ENCODE measurements around the gene HNRNPH3. TPM values are rescaled to one million over a fixed set of nuclear protein-coding genes. Genes with fewer than 3 reads are reported as not detected.

The HNRNPH3 gene
- total RNA-seq, 1 experiment from 2014 or later = 244 TPM

DNA sequence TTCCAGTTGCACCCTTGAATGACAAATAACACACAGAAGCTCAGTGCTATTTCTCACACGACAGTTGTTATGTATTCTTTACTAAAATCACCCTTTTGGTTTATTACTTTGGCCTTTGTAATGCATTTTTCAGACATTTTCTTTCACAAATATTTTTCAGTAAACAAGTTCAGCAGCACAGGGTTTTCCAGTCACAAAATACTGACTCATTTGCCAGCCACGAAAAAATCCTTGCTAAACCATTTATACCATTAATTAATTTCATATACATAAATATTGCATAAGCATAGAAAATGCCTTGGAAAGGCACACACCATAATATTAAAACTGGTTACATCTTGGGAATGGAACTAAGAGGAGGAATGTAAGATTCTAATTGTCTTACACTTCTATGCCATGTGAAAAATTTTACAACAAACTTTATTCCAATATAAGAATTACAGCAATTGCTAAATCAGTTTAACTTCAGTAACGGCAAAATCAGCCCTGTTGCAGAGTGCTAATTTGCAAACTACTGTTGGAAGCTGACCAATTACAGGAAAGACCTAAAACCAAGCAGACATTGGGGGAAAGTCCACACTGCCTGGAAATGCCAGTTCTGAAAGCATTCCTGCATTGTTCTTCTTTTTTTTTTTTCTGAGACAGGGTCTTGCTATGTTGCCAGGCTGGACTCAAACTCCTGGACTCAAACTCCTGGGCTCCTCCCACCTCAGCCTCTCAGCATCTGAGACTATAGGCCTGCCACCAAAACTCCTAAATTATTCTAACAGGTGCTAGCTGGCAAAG, 32.4 kb downstream of the HNRNPH3 start:
- no peak overlapping the region for H2BK5ac ChIP-seq (ENCODE audit: insufficient read length, low read length)
- H3K4me1 ChIP-seq (ENCODE audit: insufficient read depth, low read length) = no peaks in the 10 kb centered on the region
- Mint-ChIP-seq H3K4me3 (no peak overlapping the region), H3K27ac (no peak overlapping the region), H3K9me3 (no peaks in the 10 kb centered on the region), H3K36me3 (ENCODE audit: insufficient read depth in 1 of 3, low read depth in 3 of 3) (peaks cover 0 to 36% (median 25%) of the 10 kb centered on the region in 3 experiments; a peak in 6 of 7 replicates), H3K27me3 (ENCODE audit: low read depth) (no peaks in the 10 kb centered on the region), H3K4me1 (no peaks in the 10 kb centered on the region)
- H3K56ac ChIP-seq (ENCODE audit: insufficient read length, low read depth, low read length) = no peak overlapping the region
- H2BK15ac ChIP-seq (ENCODE audit: low read depth, low read length) = no peak overlapping the region
- H4K8ac ChIP-seq (replicated peaks; ENCODE audit: insufficient read length, low read depth, low read length) = no peak overlapping the region
- H3K23ac ChIP-seq (ENCODE audit: insufficient read length, low read depth, low read length) = no peak overlapping the region
- H3K9ac ChIP-seq (ENCODE audit: extremely low read depth, insufficient read length, low read length) = no peak overlapping the region
- H3K27me3 ChIP-seq (ENCODE audit: insufficient read depth, low read length) = no peaks in the 10 kb centered on the region
- no peaks in the 10 kb centered on the region for H3K79me2 ChIP-seq (ENCODE audit: insufficient read depth, low read length)
- no peaks in the 10 kb centered on the region for H3K23me2 ChIP-seq (ENCODE audit: insufficient read length, low read depth, low read length, poor library complexity, severe bottlenecking)
- no peak overlapping the region for H2AFZ ChIP-seq (ENCODE audit: low read length)
- no peaks in the 10 kb centered on the region for H3K9me3 ChIP-seq (ENCODE audit: control insufficient read depth, low read depth, low read length)
- TF ChIP-seq, protein P1, sequence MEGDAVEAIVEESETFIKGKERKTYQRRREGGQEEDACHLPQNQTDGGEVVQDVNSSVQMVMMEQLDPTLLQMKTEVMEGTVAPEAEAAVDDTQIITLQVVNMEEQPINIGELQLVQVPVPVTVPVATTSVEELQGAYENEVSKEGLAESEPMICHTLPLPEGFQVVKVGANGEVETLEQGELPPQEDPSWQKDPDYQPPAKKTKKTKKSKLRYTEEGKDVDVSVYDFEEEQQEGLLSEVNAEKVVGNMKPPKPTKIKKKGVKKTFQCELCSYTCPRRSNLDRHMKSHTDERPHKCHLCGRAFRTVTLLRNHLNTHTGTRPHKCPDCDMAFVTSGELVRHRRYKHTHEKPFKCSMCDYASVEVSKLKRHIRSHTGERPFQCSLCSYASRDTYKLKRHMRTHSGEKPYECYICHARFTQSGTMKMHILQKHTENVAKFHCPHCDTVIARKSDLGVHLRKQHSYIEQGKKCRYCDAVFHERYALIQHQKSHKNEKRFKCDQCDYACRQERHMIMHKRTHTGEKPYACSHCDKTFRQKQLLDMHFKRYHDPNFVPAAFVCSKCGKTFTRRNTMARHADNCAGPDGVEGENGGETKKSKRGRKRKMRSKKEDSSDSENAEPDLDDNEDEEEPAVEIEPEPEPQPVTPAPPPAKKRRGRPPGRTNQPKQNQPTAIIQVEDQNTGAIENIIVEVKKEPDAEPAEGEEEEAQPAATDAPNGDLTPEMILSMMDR (conservative IDR thresholded peaks at IDR 0.05) = no peak
- H2BK20ac ChIP-seq (ENCODE audit: low read depth, low read length, poor library complexity, severe bottlenecking) = no peak overlapping the region
- no peak overlapping the region for H3K4ac ChIP-seq (ENCODE audit: low read depth, low read length)
- H3K14ac ChIP-seq (ENCODE audit: insufficient read depth, low read length) = no peak overlapping the region
- H3K27ac ChIP-seq (ENCODE audit: insufficient read length, low read depth, low read length) = no peak overlapping the region
- no peak for DNase-seq
- H2BK12ac ChIP-seq (ENCODE audit: insufficient read length, low read depth, low read length) = no peak overlapping the region
- no peak overlapping the region for H2AK5ac ChIP-seq (ENCODE audit: insufficient read length, low read length)
- H3K4me2 ChIP-seq (ENCODE audit: insufficient read depth, insufficient read length, low read length) = no peak overlapping the region
- H4K5ac ChIP-seq (ENCODE audit: insufficient read length, low read depth, low read length) = no peak overlapping the region
- no peak overlapping the region for H2BK120ac ChIP-seq (ENCODE audit: low read depth, low read length, poor library complexity, severe bottlenecking)
- no peak overlapping the region for H3K18ac ChIP-seq (ENCODE audit: insufficient read length, low read depth, low read length)
- H3K79me1 ChIP-seq (ENCODE audit: insufficient read depth, low read depth, low read length, poor library complexity, severe bottlenecking) = no peaks in the 10 kb centered on the region
- no peaks in the 10 kb centered on the region for H4K20me1 ChIP-seq (ENCODE audit: control insufficient read depth, insufficient read depth, insufficient read length)
- no peak overlapping the region for H4K91ac ChIP-seq (ENCODE audit: insufficient read length, low read depth, low read length)
- WGBS (ENCODE audit: extremely low coverage, insufficient read length, low lambda C conversion rate) = 100% methylated on average over 1 of the region's 3 CpGs
- H3T11ph ChIP-seq (ENCODE audit: low read length) = no peak overlapping the region

Measured in H9 (cell line).